GM18526 (cell line): ENCODE measurements around the gene RUNX2.

Experiments used
- POLR2A ChIP-seq: IDR thresholded peaks from 3 replicates; pipeline ENCODE4 v1.6.1; 2011; ENCODE audit not compliant: insufficient read length; ENCODE audit errors: extremely low read depth

RUNX2 gene

GRCh38 chr6:45421709-45422502, 93.8 kb downstream of the RUNX2 start:
- no peak for TF ChIP-seq POLR2A

GRCh38 chr6:45422503-45423110, 94.5 kb downstream of the RUNX2 start:
- TF ChIP-seq POLR2A, result no peak

GRCh38 chr6:45423111-45423823, 95.1 kb downstream of the RUNX2 start:
- no peak for TF ChIP-seq POLR2A

DNA sequence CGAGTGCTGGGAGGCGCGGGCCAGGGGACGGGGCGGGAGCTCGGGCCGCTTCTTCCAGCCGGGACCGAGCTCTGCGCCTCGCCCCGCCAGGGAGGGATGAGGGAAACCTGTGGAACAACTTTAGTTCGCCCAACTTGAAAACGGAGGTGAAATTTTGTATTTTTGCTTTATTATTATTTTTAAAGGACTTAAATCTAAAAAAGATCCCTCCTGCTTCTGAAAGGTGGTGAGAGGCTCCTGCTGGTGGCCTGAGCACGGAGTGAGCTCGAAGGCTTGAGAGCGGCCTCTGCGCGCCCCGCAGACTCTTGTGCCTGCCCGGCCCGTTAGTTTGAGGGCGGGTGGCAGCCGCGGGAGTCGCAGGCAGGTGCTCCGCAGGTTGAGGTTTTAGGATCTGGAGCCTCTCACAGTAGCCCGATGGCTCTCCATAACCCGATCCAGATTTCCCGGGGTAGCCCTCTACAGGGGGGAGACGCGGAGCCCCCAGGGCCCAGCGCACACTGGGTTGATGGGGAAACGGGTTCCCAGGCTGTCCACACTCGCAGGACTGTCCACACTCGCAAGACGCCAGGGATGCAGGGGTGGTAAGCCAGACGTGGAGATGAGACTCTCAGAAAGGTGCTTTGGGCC, 95.8 kb downstream of the RUNX2 start:
- no peak for TF ChIP-seq POLR2A

DNA sequence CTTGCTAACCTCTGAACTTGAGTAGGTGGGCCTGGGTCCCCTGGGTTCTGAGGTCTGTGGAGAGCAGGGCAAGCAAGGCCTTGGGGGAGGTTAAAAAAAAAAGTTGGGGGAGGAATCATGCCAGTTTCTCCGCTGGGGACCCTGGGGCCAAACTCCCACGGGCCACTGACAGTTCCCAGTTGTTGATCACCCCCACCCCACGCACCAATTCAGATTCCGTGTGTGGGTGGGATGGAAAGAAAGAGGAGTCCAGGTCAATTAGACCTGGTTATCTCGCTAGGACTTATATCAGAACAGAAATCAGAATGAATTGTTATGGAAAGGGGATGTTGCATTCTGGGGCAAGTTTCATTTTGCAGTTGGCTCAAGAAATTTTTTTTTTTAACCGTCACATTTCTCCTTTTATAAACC, 96.3 kb downstream of the RUNX2 start:
- no peak for TF ChIP-seq POLR2A

DNA sequence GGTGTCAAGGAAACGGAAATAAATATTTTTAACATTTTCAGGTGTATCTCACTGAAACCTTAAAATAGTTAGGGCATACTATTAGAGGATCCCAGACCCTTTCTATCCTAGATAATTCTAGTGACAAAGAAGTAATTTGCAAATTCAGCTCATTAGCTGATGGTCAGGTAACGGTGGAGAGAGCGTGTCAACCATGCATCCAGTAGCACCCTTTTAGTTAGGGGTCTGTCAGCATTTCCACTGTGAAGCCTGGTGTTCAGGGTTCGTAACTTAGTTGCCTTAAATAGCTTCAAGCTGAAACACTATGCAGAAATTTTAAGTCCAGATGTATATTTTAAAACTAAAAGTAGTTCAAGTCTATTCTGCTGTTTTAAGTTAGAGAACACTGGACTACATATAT, 98.1 kb downstream of the RUNX2 start:
- TF ChIP-seq POLR2A, result no peak

- no peak for TF ChIP-seq POLR2A
Measured at GRCh38 chr6:45427726-45428125, 99.6 kb downstream of the RUNX2 start.

- TF ChIP-seq POLR2A, result no peak
Measured at GRCh38 chr6:45428727-45429126, 100.6 kb downstream of the RUNX2 start.

DNA sequence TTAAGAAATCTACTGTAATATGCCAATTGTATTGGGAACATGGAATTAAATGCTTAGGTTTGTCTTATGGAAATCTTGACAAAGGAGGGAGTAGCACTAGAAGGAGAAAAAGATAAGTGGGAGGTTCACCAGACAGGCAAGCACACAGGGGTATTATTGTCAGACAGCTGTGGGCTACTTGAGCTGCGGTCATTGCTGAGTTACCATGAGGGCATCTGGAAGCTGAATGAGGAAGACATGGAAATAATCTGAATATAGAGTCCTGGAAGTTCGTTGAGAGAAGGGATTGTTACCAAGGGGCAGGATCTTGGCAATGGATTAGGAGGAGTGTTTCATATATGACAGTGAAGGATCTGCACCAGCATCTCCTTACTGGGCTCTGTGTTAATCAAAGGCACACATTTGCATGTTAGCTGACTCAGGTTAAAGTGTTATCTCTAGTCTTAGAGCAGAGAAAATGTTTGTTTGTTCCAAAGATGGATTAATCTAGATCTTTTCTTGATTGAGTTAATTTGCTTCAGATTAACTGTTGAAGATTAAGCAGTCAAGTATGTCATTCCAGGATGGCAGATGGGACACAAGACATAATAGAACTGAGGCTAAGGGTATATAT, 102.6 kb downstream of the RUNX2 start:
- no peak for TF ChIP-seq POLR2A

GRCh38 chr6:45431317-45432065, 103.4 kb downstream of the RUNX2 start:
- no peak for TF ChIP-seq POLR2A

DNA sequence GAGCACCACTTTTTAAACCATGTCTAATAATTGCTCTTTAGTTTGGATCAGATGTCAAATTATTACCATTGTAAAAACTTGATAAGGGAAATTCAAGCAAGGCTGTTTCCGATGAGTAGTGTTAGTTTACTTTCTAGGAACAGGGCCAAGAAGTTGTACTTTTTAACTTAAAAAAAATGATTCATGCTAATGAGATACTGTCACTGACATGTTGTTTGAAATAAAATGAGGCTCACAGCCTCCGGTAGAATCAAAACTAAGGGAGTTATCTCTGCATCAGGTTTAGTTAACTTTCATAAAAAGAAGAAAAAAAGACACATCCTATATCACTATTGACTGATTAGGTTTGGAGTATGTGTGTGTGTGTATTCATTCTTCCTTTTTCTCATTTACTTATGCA, 104.8 kb downstream of the RUNX2 start:
- no peak for TF ChIP-seq POLR2A

- no peak for TF ChIP-seq POLR2A
Measured at GRCh38 chr6:45433533-45434380, 105.6 kb downstream of the RUNX2 start.

DNA sequence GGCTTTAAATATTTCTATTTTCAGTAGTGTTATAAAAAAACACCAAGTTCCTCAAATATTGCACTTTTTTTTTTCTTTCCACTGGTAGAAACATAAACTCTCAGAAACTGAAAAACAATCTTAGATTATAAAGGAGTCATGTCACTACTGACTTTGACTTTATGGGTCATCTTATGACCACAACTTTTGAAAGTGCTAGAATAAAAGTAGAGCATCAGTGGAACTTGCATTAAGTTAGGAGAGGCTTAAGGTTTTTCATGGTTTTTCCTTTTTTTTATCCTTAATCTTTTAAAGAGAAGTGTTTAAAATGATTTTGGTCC, 106.2 kb downstream of the RUNX2 start:
- TF ChIP-seq POLR2A, result no peak
